NOMO-1 treated with DMSO at 0.1 percent for 48 hours (cell line): ENCODE measurements around the gene DYNLT2.
A peak's percentile ranks its signal among the peaks of the same experiment; 100 is the strongest.

Source experiments
- DNase-seq: peaks from one replicate; lab custom pipeline; 2025; ENCODE audit not compliant: unreplicated experiment; lab: John Stamatoyannopoulos, UW

The DYNLT2 gene

DNA sequence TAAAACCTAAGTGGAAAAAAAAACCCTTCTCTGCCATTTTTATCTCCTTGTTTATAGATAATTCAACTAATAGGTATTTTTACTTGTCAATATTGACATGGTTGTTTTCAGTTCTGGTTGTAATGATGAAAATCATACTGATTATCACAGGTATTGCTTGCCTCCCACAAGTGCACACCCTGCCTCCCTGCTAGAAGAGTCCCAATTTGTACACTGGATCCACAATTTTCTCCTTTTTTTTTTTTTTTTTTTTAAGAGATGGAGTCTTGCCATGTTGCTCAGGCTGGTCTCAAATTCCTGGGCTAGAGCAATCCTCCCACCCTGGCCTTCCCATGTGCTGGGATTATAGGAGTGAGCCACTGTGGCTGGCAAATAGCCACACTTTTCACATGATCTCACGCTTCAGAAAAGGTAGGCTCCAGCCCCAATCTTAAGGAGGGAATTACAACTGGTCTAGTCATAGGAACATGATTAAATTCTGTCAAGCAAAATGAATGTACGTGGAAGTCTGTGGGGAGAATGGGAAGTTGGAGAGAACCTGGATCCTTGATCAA lies 12.3 kb downstream of the DYNLT2 start:
- no peak for DNase-seq

DNA sequence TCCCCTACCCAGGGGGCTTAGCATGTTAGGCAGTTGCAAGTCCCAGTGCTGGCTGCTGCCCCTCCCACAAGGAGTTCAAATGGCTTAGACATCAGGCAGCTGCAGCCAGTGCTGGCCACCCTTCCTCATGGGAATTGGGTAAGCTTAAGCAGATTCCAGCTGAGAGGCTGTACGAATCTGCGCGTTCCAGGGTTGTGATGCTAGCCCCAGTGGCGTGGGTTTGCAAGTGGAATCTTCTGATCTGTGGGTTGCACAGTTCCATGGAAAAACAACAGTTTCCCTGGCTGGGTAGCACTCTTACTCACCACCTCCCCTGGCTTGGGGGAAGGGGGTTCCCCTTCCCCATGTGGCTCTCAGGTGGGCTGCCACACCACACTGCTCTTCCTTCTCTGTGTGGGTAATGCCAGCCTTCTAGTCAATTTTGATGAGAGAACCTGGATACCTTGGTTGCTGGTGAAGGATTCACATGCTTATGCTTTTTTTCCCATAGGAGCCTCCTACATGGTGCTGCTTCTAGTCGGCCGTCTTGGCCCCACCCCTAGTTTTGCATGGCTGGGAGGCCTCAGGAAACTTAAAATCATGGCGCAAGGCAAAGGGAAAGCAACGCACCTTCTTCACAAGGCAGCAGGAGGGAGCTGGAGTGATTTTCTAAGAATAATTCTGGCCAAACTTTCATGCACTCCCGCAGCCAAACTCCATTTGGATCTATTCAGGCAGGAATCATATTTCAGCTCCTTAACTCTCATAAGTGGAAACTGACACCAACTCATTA lies 13.0 kb downstream of the DYNLT2 start:
- no peak for DNase-seq

- no peak for DNase-seq
These were observed 21.4 kb downstream of the DYNLT2 start for GRCh38 chr6:169729961-169730360.

- no peak for DNase-seq
These were observed 24.4 kb downstream of the DYNLT2 start for GRCh38 chr6:169726963-169727362.

- no peak for DNase-seq
These were observed 25.3 kb downstream of the DYNLT2 start for GRCh38 chr6:169726049-169726400.

DNA sequence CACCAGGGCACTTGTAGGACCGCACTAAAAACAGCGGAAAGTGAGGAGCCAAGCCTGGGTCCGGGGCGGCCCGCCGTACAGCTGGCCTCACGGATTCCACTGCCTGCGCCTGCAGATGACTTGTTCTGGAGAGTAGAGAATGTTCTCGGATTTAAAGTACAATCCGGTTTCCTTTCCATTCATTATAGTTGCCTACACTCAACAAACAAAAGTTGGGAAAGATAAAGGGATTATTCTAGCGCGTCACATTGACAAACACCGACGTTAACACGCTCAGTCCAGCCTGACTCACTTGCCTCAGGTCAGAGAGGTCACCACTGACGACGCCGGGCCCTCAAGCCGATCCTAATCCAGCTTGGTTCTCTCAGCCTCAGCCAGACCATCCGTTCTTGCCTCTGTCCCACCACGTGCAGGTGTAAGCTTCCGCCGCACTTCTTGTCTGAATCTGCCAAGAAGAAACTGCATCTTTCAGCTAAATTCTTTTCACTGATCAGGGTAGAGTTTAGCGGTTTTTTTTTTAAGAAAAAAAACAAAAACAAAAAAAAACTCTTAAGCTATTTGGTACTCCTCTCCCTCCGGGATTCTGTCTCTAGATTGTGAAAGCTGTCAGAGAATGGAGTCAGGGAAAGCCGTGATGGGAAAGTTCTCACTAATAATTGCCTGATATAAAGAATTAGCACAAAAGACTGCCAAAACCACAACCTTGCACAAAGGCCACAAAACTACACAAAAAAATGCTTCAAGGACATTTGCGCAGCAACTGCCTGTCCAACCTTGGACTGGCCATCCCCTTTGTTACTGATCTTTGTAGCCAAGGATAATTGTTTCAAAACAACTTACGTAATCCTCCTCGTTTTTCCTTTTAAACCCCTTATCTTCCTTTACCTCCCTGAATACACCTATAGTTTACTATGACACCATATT lies 26.0 kb downstream of the DYNLT2 start:
- no peak for DNase-seq

- DNase-seq = peak; percentile 28
These were observed 26.8 kb downstream of the DYNLT2 start, which contains the start of gene PHF10 for GRCh38 chr6:169724494-169725124. Gene PHF10 (minus strand): TSS chr6:169724500. CDS start chr6:169723931, 569 bp downstream.

- no peak for DNase-seq
These were observed 27.3 kb downstream of the DYNLT2 start for GRCh38 chr6:169723991-169724493.

GRCh38 chr6:169723200-169723909 lies 28.0 kb downstream of the DYNLT2 start:
- DNase-seq = peak; percentile 44

DNA sequence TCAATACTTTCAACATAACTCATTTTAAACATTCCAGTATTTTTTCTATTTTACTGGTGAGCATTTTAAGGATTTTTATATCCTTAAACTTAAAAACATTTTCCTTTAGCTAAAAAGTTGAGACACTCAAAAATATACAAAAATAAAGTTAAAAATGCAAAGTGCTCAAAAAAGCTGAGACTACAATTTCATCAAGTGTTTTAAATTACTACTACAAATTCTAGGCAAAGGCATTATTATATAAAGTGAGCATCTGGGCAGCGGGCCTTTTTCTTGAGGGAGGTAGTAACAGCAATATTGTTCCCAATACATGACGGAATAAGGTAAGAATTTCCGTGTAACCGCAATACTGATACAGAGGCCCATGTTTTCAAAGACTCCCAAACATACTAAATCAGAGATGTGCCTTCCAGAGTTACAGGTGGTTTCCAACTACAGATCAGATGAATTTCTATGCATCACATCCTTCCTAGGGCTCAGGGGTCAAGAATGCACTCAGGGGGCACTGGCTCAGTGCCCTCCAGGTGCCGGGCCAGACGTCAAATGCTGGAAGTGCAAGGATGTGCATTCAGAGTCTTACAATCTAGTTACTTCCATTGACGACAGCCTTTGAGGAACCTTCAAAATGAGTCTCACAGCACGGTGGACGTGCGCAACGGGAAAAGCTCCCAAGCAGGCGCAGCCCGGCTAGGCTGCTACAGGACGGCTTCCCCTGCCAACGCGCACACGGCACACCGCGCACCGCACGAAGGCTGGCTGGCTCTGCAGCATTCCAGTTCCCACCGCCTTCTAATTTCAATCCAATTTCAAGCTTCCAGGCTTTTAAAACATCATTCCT lies 28.8 kb downstream of the DYNLT2 start:
- peak; percentile 47 for DNase-seq

DNA sequence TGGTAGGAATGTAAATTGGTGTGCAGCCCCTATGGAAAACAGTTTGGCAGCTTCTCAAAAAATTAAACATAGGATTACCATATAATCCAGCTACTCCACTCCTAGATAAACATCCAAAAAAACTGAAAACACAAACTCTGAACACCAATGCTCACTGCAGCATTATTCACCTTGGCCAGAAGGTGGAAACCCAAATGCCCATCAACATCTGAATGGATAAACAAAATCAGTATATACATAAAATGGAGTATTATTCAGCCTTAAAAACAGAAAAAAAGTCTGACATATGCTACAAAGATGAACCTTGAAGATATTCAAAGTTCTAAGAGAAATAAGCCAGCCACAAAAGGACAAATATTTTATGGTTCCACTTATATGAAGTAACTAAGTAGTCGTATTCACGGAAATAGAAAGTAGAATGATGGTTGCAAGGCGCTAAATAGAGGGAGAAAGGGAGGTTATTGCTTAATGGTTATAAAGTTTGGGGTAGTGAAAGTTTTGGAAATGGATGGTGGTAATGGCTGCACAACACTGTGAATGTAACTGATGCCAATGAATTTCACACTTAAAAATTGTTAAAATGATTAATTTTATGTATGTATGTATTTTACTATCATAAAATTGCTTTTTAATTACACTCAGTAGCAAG lies 31.0 kb downstream of the DYNLT2 start:
- DNase-seq = peak; percentile 60

DNA sequence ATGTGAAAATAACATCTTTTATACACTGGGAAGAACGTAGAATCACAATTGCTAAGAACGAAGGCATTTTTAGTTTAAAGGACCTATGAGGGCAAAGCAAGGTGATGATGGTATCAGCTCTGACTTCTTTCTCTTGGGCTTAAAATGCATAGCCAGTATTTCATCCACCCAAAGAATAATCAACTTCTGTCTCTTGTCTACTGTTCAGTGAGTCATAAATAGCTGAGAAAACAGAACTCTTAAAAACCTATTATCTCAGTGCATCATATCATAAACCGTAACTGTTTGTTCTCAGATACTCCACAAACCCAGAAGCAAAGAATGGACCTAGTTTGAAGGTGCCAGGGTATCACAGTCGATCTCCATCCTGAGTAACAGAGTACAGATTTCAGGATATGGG lies 32.3 kb downstream of the DYNLT2 start:
- DNase-seq = no peak

DNA sequence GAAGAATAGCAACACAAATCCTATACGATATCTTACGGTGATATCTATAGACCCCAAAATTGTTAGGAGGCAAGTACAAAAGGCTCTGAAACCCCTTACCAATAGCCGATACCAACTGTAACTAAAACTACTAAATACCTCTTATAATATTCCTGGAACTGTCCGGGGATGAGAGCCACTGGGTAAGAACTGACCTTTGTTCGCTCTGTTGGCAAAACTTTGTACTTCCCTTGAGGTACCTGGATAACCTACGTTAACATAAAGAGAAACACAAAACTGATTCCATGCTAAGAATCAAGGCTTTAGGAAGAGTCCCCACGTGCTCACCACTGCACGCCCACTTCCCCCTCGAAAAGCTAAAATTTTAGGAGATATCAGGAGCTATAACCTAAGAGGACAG lies 36.8 kb downstream of the DYNLT2 start:
- no peak for DNase-seq

GRCh38 chr6:169714178-169714577 lies 37.2 kb downstream of the DYNLT2 start:
- no peak for DNase-seq

DNA sequence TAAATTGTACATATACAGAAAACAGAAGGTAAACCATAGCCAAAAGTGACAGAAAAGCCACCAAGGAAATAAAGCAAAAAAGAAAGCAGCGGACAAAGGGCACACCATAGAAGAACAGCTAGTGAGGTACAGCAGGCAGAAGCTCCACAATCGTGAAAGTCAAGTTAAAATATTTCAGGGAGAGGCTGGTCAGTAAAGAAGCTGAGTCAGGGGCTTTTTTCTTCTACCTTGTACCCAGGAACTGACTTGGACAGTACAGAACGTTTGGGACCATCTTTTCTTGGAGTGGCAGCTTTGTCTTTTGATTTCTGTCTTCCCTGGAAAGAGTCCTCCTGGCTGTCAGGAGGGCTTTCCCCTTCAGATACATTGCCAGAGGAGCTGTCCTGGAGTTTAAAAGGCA lies 41.4 kb downstream of the DYNLT2 start:
- no peak for DNase-seq

DNA sequence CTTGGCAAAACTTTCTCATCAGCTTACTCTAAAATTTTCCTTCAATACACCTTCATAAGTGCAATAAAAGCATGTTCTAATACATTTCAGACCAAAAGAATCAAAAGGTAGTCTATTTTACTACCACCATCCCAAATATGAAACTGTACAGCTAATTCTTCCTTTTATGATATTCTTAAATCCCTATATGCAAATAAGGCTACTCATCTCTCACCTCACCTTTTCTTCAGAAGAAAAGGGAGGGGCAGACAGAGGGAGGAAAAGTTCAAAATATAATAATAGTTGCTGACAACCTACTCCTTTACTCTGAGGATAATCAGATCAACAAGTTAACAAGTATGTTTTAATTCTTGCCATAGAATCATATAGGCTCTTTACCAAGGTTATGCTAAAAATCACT lies 42.1 kb downstream of the DYNLT2 start:
- no peak for DNase-seq

DNA sequence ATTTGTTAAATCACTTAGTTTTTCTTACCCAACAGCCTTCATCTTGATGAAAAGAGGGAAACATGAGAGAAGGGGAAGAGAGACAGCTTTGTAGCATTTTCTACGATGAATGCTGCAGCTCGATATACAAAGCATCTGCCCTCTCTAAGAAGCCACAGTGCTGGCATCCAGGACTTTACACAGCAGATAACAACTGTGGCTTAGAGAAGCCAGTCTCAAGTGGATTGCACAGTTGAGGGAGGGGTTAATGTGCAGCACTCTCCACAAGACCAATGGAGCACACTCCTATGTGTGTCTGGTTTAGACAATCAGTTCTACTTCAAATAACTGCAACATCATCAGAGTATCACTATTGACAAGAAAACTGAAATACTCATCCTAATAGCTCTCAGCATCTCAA lies 43.6 kb downstream of the DYNLT2 start:
- DNase-seq = no peak

GRCh38 chr6:169702840-169703246 lies 48.5 kb downstream of the DYNLT2 start:
- no peak for DNase-seq
